ENCODE measurements around the gene SLC25A4.
"Not testable (repeated sequence)": the region's sequence is repeated elsewhere in the genome, so short reads cannot be mapped to it uniquely, and the experiment has no call there.

Gene SLC25A4

DNA sequence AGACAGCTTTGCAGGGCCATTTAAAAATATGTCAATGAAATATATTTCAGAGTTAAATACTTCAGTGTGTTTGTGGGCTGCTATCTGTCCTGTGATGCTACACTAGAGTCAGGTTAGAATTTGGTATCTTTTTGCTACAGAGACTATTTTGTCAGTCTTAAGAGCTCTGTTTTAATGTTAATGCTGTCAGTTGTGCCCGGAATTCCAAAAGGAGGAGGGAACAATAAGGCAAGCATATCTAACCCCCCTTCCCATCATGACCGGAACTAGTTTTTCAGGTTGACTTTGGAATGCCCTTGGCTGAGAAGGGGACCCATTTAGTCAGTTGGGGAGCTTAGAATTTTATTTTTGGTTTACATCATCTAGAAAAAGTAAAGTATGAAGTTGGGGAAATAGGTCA, 34.9 kb upstream of the SLC25A4 start:
- no peak for TF ChIP-seq POLR2A (IDR thresholded peaks at IDR 0.05; ENCODE audit: low read depth, low read length)
- no peak for TF ChIP-seq POLR2AphosphoS5 (IDR thresholded peaks at IDR 0.05; ENCODE audit: low read depth, low read length)
- no peak for TF ChIP-seq TAF1 (IDR thresholded peaks at IDR 0.05; ENCODE audit: borderline replicate concordance, low read depth, low read length)
- no peak for DNase-seq (ENCODE audit: insufficient read length)
- no peak for FAIRE-seq

DNA sequence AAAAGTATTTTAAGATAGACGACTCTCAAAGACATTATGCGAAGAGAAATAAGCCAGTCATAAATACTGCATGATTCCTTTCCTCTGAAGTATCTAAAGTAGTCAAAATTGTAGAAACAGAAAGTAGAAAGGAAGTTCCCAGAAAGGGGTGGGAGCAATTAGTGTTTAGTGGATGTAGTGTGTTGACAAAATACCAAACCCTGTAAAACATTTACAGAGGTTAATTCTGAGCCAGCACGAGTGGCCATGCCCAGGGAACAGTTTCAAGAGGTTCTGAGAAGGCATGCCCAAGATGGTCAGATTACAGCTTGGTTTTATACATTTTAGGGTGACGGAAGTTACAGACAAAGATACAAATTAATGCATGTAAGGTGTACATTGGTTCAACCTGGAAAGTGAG, 34.4 kb upstream of the SLC25A4 start:
- DNase-seq (ENCODE audit: insufficient read length) (no peak), FAIRE-seq (no peak)
- TF ChIP-seq POLR2A (IDR thresholded peaks at IDR 0.05; ENCODE audit: low read depth, low read length) (no peak), POLR2AphosphoS5 (IDR thresholded peaks at IDR 0.05; ENCODE audit: low read depth, low read length) (no peak), TAF1 (IDR thresholded peaks at IDR 0.05; ENCODE audit: borderline replicate concordance, low read depth, low read length) (no peak)

DNA sequence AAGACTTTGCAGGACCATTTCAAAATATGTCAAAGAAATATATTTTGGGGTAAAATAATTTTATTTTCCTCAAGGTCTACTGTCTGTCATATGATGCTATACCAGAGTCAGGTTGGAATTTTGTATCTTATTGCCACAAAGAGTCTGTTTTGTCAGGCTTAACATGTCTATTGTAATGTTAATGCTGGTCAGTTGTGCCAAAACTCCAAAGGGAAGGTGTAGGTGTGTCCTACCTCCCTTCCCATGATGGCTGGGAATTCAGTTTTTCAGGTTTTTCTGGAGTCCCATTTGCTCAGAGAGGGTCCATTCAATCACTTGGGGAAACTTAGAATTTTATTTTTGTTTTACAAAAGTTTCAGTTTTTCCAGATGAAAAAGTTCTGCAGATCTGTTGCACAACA, 33.3 kb upstream of the SLC25A4 start:
- FAIRE-seq (no peak), DNase-seq (ENCODE audit: insufficient read length) (no peak)
- TF ChIP-seq POLR2AphosphoS5 (IDR thresholded peaks at IDR 0.05; ENCODE audit: low read depth, low read length) (no peak), POLR2A (IDR thresholded peaks at IDR 0.05; ENCODE audit: low read depth, low read length) (no peak), TAF1 (IDR thresholded peaks at IDR 0.05; ENCODE audit: borderline replicate concordance, low read depth, low read length) (no peak)

DNA sequence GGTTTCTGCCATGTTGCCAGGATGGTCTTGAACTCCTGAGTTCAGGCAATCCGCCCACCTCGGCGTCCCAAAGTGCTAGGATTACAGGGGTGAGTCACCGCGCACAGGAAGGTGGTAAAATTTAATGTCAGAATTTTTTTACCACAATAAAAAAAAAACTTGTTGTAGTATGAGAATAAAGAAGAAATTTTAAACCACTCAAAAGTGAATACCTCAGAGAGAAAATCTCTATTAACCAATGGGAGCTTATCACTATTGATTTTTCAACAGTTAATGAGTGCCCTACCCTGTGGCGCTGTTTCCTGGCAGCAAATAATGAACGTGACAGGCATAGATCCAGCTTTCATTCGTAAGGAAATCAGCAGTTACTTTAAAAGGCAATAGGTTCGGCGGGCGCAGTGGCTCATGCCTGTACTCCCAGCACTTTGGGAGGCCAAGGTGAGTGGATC, 32.7 kb upstream of the SLC25A4 start:
- DNase-seq (ENCODE audit: insufficient read length) (no peak), FAIRE-seq (no peak)

DNA sequence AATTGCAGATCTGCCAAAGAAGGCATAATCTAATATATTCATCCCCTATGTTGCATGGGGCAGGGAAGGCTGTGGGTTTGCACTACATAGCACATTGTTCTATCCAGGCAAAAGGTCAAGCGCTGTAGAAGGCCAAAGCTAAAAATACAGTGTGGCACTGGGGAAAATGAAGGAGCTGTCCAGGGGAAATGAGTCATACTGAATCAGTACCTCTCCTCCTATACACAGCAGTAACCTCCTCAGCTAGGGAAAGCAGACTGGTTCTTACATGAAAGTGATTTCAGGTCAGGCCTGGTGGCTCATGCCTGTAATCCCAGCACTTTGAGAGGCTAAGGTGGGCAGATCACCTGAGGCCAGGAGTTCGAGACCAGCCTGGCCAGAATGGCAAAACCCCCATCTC, 31.0 kb upstream of the SLC25A4 start:
- TF ChIP-seq POLR2AphosphoS5 (IDR thresholded peaks at IDR 0.05; ENCODE audit: low read depth, low read length) (no peak), TAF1 (IDR thresholded peaks at IDR 0.05; ENCODE audit: borderline replicate concordance, low read depth, low read length) (no peak), POLR2A (IDR thresholded peaks at IDR 0.05; ENCODE audit: low read depth, low read length) (no peak)
- DNase-seq (ENCODE audit: insufficient read length) (no peak), FAIRE-seq (no peak)

More for the DNA sequence above, 32.7 kb upstream of the SLC25A4 start:
- no peak for TF ChIP-seq POLR2AphosphoS5 (IDR thresholded peaks at IDR 0.05; ENCODE audit: low read depth, low read length)
- no peak for TF ChIP-seq POLR2A (IDR thresholded peaks at IDR 0.05; ENCODE audit: low read depth, low read length)
- TF ChIP-seq TAF1 (IDR thresholded peaks at IDR 0.05; ENCODE audit: borderline replicate concordance, low read depth, low read length): no peak

DNA sequence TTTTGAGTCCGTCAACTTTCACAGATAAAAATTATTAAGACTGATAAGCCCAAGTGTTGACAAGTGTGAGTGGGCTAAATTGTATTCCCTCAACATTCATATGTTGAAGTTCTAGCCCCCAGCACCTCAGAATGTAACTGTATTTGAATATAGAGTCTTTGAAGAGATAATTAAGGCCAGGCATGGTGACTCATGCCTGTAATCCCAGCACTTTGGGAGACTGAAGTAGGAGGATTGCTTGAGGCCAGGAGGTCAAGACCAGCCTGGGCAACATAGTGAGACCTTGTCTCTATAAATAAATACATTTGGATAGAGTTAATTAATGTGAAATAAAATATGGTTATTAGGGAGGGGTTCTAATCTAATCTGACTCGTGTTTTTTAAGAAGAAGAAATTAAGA, 29.7 kb upstream of the SLC25A4 start:
- FAIRE-seq: no peak
- no peak for DNase-seq (ENCODE audit: insufficient read length)
- TF ChIP-seq POLR2A (IDR thresholded peaks at IDR 0.05; ENCODE audit: low read depth, low read length) (no peak), POLR2AphosphoS5 (IDR thresholded peaks at IDR 0.05; ENCODE audit: low read depth, low read length) (no peak), TAF1 (IDR thresholded peaks at IDR 0.05; ENCODE audit: borderline replicate concordance, low read depth, low read length) (no peak)

DNA sequence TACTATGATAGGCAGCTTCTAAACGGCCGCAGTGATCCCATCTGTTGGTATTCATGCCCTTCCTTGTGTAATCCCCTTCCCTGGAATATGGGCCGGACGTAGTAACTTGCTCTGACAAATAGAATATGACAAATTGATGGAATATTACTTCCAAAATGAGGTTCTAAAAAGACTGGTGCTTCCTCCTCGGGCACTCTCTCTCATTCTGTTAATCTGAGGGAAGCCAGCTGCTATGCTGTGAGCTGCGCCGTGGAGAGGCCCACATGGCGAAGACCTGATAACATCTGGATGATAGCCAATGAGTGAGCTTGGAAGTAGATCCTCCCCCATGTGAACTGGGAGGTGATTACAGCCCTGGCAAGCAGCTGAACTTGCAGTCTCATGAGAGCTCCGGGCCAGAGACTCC, 27.2 kb upstream of the SLC25A4 start:
- TF ChIP-seq TAF1 (IDR thresholded peaks at IDR 0.05; ENCODE audit: borderline replicate concordance, low read depth, low read length) (no peak), POLR2AphosphoS5 (IDR thresholded peaks at IDR 0.05; ENCODE audit: low read depth, low read length) (no peak), POLR2A (IDR thresholded peaks at IDR 0.05; ENCODE audit: low read depth, low read length) (no peak)
- FAIRE-seq (no peak), DNase-seq (ENCODE audit: insufficient read length) (no peak)

DNA sequence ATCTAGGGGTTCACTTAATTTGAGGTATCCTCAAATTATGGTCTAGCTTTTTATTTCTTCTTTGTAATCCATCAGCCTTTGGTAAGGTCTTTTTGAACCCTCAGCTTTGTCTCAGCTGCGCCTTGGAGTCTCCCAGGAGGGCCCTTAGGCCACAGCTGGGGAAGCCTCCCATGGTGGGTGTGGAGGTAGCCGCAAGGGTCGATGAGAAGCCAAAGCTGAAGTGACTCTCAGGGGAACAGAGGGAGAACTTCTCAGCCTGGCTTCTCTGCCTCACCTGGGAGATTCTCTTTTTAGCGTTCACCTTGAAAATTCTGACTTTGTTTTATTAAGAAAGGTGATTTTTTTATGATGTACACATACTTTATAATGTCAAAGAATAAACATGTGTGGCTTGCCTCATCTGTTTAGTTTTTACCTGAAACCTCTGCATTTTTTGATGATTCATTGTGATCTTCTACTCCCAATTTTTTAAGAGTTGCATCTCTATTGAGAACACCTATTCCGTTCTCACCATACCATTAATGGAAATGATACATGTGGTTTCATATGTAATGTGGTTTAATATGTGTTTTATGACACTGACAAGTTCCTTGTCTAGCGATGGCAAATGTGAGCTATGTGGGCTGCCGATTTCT, 25.6 kb upstream of the SLC25A4 start:
- DNase-seq (ENCODE audit: insufficient read length) (no peak), FAIRE-seq (no peak)
- no peak for TF ChIP-seq TAF1 (IDR thresholded peaks at IDR 0.05; ENCODE audit: borderline replicate concordance, low read depth, low read length)
- TF ChIP-seq POLR2AphosphoS5 (IDR thresholded peaks at IDR 0.05; ENCODE audit: low read depth, low read length): no peak
- TF ChIP-seq POLR2A (IDR thresholded peaks at IDR 0.05; ENCODE audit: low read depth, low read length): no peak

DNA sequence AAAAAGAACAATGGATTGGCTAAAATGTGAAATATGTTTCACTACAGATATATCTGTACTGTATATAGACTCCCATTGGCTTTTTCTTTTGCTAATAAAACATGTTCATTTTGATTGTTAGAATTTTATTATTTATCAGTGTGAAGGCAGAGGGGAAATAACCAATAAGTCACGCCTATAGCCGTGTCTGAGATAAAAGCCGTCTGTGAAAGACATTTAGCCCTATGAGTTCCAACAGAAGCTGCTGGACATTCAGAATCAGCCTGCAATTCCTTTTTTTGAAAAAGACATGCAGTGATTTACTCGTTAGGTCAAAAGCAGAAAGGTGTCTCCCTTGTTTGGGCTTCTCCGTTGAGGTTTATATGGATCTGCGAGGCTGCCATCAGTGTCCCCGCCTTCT, 24.2 kb upstream of the SLC25A4 start:
- TF ChIP-seq POLR2AphosphoS5 (IDR thresholded peaks at IDR 0.05; ENCODE audit: low read depth, low read length): no peak
- TF ChIP-seq TAF1 (IDR thresholded peaks at IDR 0.05; ENCODE audit: borderline replicate concordance, low read depth, low read length): no peak
- no peak for TF ChIP-seq POLR2A (IDR thresholded peaks at IDR 0.05; ENCODE audit: low read depth, low read length)
- DNase-seq (ENCODE audit: insufficient read length): no peak
- no peak for FAIRE-seq

DNA sequence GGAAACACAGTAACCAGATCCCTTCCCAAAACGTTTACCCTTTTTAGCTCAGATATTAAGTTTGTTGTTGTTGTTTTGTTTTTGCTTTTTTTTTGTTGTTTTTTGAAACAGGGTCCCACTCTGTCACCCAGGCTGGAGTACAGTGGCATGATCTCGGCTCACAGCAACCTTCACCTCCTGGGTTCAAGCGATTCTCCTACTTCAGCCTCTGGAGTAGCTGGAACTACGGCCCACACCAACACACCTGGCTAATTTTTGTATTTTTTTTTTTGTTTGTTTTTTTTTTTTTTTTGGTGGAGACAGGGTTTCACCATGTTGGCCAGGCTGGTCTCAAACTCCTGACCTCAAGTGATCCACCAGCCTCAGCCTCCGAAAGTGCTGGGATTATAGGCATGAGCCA, 23.6 kb upstream of the SLC25A4 start:
- not testable (repeated sequence) for FAIRE-seq; DNase-seq (ENCODE audit: insufficient read length)

DNA sequence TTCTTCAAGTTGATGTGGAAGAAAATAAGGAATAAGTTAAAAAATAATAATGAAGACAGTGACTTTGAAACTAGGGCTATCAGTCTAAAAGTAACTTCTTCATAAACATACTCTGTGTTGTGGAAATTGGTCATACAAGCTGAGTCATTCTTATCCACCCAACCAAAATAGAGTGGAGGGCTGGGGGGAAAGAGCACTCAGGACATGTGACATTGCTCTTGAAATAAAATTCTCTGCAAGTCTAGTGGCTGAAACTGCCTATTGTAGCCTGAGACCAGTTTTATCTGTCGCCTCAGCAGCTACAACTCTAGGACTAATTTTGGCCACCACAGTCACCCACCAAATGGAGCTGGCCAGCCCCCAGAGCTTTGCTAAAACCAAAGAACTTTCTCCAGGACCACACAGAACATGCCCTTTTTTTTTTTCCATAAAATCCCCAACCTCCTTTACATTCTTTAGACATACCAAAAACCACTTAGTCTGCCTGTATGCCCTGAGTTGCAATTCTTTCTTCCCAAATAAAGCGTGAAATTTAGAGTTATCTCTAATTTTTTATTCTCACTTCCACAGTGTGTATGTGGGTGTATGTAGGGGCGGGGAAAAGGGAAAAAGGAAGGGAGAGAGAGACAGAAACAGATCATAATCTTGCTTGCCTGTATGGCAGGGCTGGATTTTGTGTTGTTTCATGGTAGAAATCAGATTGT, 23.0 kb upstream of the SLC25A4 start:
- TF ChIP-seq POLR2AphosphoS5 (IDR thresholded peaks at IDR 0.05; ENCODE audit: low read depth, low read length) (no peak), TAF1 (IDR thresholded peaks at IDR 0.05; ENCODE audit: borderline replicate concordance, low read depth, low read length) (no peak), POLR2A (IDR thresholded peaks at IDR 0.05; ENCODE audit: low read depth, low read length) (no peak)
- DNase-seq (ENCODE audit: insufficient read length): no peak
- FAIRE-seq: no peak

DNA sequence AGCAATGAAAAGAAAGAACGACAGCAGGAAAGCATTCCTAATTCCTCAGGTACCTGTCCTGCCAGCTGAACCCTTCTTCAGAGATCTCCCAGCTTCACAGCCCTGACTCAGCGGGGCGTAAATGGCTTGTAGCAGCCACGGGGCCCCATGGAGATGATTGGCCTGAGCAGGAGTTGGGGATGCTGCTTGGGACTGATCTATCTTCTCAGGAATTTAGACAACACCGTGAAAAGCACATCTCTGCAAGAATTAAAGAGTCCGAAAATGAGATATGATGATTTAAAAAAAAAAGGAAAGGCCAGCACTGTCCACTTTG, 22.5 kb upstream of the SLC25A4 start:
- TF ChIP-seq POLR2A (IDR thresholded peaks at IDR 0.05; ENCODE audit: low read depth, low read length) (no peak), POLR2AphosphoS5 (IDR thresholded peaks at IDR 0.05; ENCODE audit: low read depth, low read length) (no peak), TAF1 (IDR thresholded peaks at IDR 0.05; ENCODE audit: borderline replicate concordance, low read depth, low read length) (no peak)
- FAIRE-seq (no peak), DNase-seq (ENCODE audit: insufficient read length) (no peak)

Data from GM12892 (cell line).